B cell (primary cell): ENCODE data around the gene SARM1. TPM values are rescaled to one million over a fixed set of nuclear protein-coding genes. Genes with fewer than 3 reads are reported as not detected.
"Not testable (repeated sequence)": the region's sequence is repeated elsewhere in the genome, so short reads cannot be mapped to it uniquely, and the experiment has no call there.

Experiments
- ATAC-seq: fragments of 200-7000 bp; cut with Tn5 transposase; one replicate; pipeline ENCODE4 v1.10.0; 2021; ENCODE audit warnings: low read depth, mild to moderate bottlenecking, moderate number of reproducible peaks, moderate library complexity
- CTCF ChIA-PET: fragments of 350-600 bp; sonication (Branson Sonifier 250); formaldehyde crosslinking; loops from one replicate; lab custom pipeline; 2021; ENCODE audit warnings: antibody characterized with exemption, inconsistent platforms; lab: Charles Lee
- POLR2A ChIA-PET: fragments of 350-600 bp; sonication (Branson Sonifier 250); formaldehyde crosslinking; loops from one replicate; lab custom pipeline; 2021; ENCODE audit warnings: antibody characterized with exemption; lab: Charles Lee
- DNase-seq: peaks from one replicate; pipeline ENCODE4 v3.0.0; 2013
- H2AFZ ChIP-seq: 2 replicates; pipeline ENCODE4 v1.6.1; 2012; ENCODE audit warnings: mild to moderate bottlenecking, low read depth, low read length; ENCODE audit not compliant: insufficient read depth, poor library complexity, severe bottlenecking
- H3K27ac ChIP-seq, 2 donors: 1 replicate in 1 of 2; 2 replicates in 1 of 2; pipeline ENCODE4 v1.5.1; 2012 to 2013; ENCODE audit warnings: low read length in 2 of 2, mild to moderate bottlenecking in 2 of 2, moderate library complexity in 1 of 2
- H3K27me3 ChIP-seq, 4 experiments: fragments of 200-600 bp in 1 of 4; sonication (generic) in 1 of 4; replicated peaks in 1 of 4; 1 replicate in 2 of 4; 2 replicates in 2 of 4; pipeline versions ENCODE4 v1.6.1 to v1.7.0; 2013 to 2016; ENCODE audit warnings: low read length in 3 of 4, mild to moderate bottlenecking in 2 of 4, mixed read lengths in 1 of 4, moderate library complexity in 1 of 4; ENCODE audit not compliant: insufficient read depth in 4 of 4, control insufficient read depth in 3 of 4; ENCODE audit errors: control extremely low read depth in 1 of 4
- H3K36me3 ChIP-seq, 2 experiments: replicated peaks in 1 of 2; 1 replicate in 1 of 2; 2 replicates in 1 of 2; pipeline versions ENCODE4 v1.6.1 to v1.7.1; 2013; ENCODE audit warnings: low read length in 1 of 2; ENCODE audit not compliant: insufficient read depth in 2 of 2, control insufficient read depth in 1 of 2; ENCODE audit errors: control extremely low read depth in 1 of 2, extremely low read depth in 1 of 2
- H3K4me1 ChIP-seq, 2 donors: fragments of 200-600 bp in 1 of 2; sonication (generic) in 1 of 2; 1 replicate in 1 of 2; 2 replicates in 1 of 2; pipeline versions ENCODE4 v1.5.1 to v1.6.1; 2013 to 2017; ENCODE audit warnings: low read length in 2 of 2; ENCODE audit not compliant: control insufficient read depth in 2 of 2, insufficient read depth in 2 of 2
- H3K4me2 ChIP-seq: replicated peaks from 2 replicates; pipeline ENCODE3; 2012; ENCODE audit warnings: mild to moderate bottlenecking, low read depth, low read length; ENCODE audit not compliant: poor library complexity, severe bottlenecking
- H3K4me3 ChIP-seq, 5 experiments: fragments of 200-600 bp in 1 of 5; sonication (generic) in 1 of 5; 1 replicate in 3 of 5; 2 replicates in 2 of 5; pipeline versions ENCODE4 v1.5.1 to v1.7.0; 2011 to 2016; ENCODE audit warnings: low read length in 4 of 5, mild to moderate bottlenecking in 4 of 5, low read depth in 2 of 5, control low read depth in 1 of 5, moderate library complexity in 1 of 5; ENCODE audit not compliant: insufficient read depth in 1 of 5; ENCODE audit errors: control extremely low read depth in 1 of 5, extremely low read depth in 1 of 5
- H3K79me2 ChIP-seq: fragments of 200-600 bp; sonication (generic); one replicate; pipeline ENCODE4 v1.6.0; 2016; ENCODE audit warnings: low read length; ENCODE audit not compliant: control insufficient read depth, insufficient read depth
- H3K9ac ChIP-seq: fragments of 200-600 bp; sonication (generic); 2 replicates; pipeline ENCODE4 v1.6.1; 2017; ENCODE audit warnings: mild to moderate bottlenecking, low read length, moderate library complexity
- H3K9me3 ChIP-seq, 3 donors: one replicate each; pipeline versions ENCODE4 v1.6.1 to v1.7.1; 2013; ENCODE audit warnings: low read length in 2 of 3; ENCODE audit not compliant: control insufficient read depth in 2 of 3, insufficient read depth in 1 of 3; ENCODE audit errors: control extremely low read depth in 1 of 3
- H4K20me1 ChIP-seq: 2 replicates; pipeline ENCODE4 v1.6.0; 2012; ENCODE audit warnings: mild to moderate bottlenecking, low read length; ENCODE audit not compliant: insufficient read depth, control insufficient read depth, poor library complexity, severe bottlenecking
- H3K27ac Mint-ChIP-seq: one replicate; pipeline ENCODE4 v1.8.0; 2021; ENCODE audit warnings: mixed read lengths
- H3K27me3 Mint-ChIP-seq: one replicate; pipeline ENCODE4 v1.8.0; 2021; ENCODE audit warnings: mixed read lengths
- H3K4me1 Mint-ChIP-seq: one replicate; pipeline ENCODE4 v1.8.0; 2021; ENCODE audit warnings: mixed read lengths
- H3K4me3 Mint-ChIP-seq: one replicate; pipeline ENCODE4 v1.8.0; 2021; ENCODE audit warnings: mixed read lengths
- H3K9me3 Mint-ChIP-seq: one replicate; pipeline ENCODE4 v1.8.0; 2022; ENCODE audit warnings: mixed read lengths; ENCODE audit not compliant: insufficient read depth
- EZH2 ChIP-seq: IDR thresholded peaks from 2 replicates; pipeline ENCODE4 v1.6.1; 2012; ENCODE audit warnings: borderline replicate concordance, low read depth, mild to moderate bottlenecking, moderate library complexity, low read length; ENCODE audit not compliant: insufficient read depth, poor library complexity, severe bottlenecking
- WGBS: methylation state at CpG from one replicate; pipeline ENCODE4 v1.1.5; 2013; ENCODE audit warnings: missing lambda C conversion rate; ENCODE audit not compliant: insufficient coverage; 5-methylcytosine and 5-hydroxymethylcytosine counted together
- intact Hi-C: fragments of 100-400 bp; cut with micrococcal nuclease; formaldehyde crosslinking; loops from one replicate; pipeline ENCODE4 v1.10.0; 2022
- polyA plus RNA-seq: library from polyadenylated mRNA; depleted of rRNA; stranded (reverse); fragments of >200 nt; gene quantifications from 2 replicates; pipeline ENCODE4 v1.2.3, GENCODE V29; 2012
- total RNA-seq, 2 donors: library from RNA; stranded (reverse); fragments of 120-200 nt in 1 of 2; gene quantifications; 1 replicate in 1 of 2; 2 replicates in 1 of 2; pipeline versions ENCODE4 v1.2.3 to v1.2.4, GENCODE V29; 2013 to 2022
- TF ChIP-seq, protein P1 (sequence below): fragments of 200-600 bp; IDR thresholded peaks from one replicate; pipeline ENCODE4 v1.8.0; 2022; ENCODE audit warnings: antibody characterized with exemption, mild to moderate bottlenecking

Gene SARM1
- total and polyA plus RNA-seq, 2 donors (not counting 1 experiment from before 2014, with no cell fraction given): 22.5 to 32.8 TPM

DNA sequence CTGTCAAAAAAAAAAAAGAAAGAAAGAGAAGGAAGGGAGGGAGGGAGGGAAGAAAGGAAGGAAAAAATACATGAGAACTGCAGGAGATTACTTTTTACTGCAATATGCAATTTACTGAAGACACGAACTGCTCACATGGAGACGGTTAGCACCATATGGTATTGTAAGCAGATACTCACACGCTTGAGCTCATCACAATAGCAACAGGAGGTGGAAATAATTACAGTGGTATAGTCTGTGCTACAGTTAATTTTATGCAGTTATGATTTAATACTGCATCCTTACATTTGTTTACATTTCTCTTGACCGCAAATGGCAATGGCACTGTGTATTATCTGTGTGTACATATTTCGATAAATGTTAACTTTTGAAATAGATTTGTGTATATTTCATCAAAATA is 55.9 kb downstream of the SARM1 start:
- no peak overlapping the region for H3K9ac ChIP-seq
- intact Hi-C loops: no loop called here
- H3K79me2 ChIP-seq: no peaks in the 10 kb centered on the region
- H3K4me1 Mint-ChIP-seq: no peaks in the 10 kb centered on the region
- TF ChIP-seq, protein P1, sequence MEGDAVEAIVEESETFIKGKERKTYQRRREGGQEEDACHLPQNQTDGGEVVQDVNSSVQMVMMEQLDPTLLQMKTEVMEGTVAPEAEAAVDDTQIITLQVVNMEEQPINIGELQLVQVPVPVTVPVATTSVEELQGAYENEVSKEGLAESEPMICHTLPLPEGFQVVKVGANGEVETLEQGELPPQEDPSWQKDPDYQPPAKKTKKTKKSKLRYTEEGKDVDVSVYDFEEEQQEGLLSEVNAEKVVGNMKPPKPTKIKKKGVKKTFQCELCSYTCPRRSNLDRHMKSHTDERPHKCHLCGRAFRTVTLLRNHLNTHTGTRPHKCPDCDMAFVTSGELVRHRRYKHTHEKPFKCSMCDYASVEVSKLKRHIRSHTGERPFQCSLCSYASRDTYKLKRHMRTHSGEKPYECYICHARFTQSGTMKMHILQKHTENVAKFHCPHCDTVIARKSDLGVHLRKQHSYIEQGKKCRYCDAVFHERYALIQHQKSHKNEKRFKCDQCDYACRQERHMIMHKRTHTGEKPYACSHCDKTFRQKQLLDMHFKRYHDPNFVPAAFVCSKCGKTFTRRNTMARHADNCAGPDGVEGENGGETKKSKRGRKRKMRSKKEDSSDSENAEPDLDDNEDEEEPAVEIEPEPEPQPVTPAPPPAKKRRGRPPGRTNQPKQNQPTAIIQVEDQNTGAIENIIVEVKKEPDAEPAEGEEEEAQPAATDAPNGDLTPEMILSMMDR: no peak
- TF ChIP-seq EZH2: no peak
- no peaks in the 10 kb centered on the region for H3K9me3 ChIP-seq
- peaks cover 31% of the 10 kb centered on the region for H3K27me3 Mint-ChIP-seq
- H3K4me1 ChIP-seq: no peaks in the 10 kb centered on the region
- H3K9me3 Mint-ChIP-seq: no peaks in the 10 kb centered on the region
- ChIA-PET CTCF (interaction anchor here (1.2 kb wide), 1 partner anchor 11 kb away, joined by 4 read pairs; no protein-coding TSS in a partner anchor), POLR2A (interaction anchor here (0.6 kb wide), 1 partner anchor 269 kb away, joined by 3 read pairs; no protein-coding TSS in a partner anchor)
- no peak overlapping the region for H3K27ac ChIP-seq
- H4K20me1 ChIP-seq: no peaks in the 10 kb centered on the region
- H3K36me3 ChIP-seq: no peaks in the 10 kb centered on the region
- no peak overlapping the region for H3K4me2 ChIP-seq
- no CpG with 5 or more reads among the region's 5 CpGs for WGBS
- H3K27ac Mint-ChIP-seq: no peak overlapping the region
- H2AFZ ChIP-seq: no peak overlapping the region
- no peak overlapping the region for H3K4me3 Mint-ChIP-seq
- no peak overlapping the region for H3K4me3 ChIP-seq
- DNase-seq: no peak
- no peak for ATAC-seq
- peaks cover 0 to 4% (median 1%) of the 10 kb centered on the region in 4 experiments for H3K27me3 ChIP-seq

DNA sequence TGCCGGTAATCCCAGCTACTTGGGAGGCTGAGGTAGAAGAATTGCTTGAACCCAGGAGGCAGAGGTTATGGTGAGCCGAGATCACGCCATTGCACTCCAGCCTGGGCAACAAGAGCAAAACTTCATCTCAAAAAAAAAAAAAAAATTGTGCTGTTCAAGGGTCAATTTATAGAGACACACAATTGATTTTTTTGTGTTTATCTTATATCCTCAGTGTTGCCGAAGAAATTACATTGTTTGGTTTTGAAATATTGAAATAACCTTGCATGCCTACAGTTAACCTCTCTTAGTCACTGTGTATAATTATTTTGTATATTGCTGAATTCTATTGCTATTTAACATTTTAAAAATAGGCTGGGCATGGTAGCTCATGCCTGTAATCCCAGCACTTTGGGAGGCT is 56.5 kb downstream of the SARM1 start:
- no CpG with 5 or more reads among the region's 4 CpGs for WGBS
- H2AFZ ChIP-seq, H3K27ac ChIP-seq, ATAC-seq, H3K4me1 Mint-ChIP-seq, H3K9ac ChIP-seq, H3K27me3 ChIP-seq, DNase-seq, H3K4me3 ChIP-seq, intact Hi-C loops, H3K27ac Mint-ChIP-seq, H3K4me1 ChIP-seq, POLR2A ChIA-PET, H3K4me3 Mint-ChIP-seq, H3K9me3 ChIP-seq, H4K20me1 ChIP-seq, H3K9me3 Mint-ChIP-seq, H3K4me2 ChIP-seq, H3K79me2 ChIP-seq, H3K36me3 ChIP-seq: not testable (repeated sequence)
- peaks cover 35% of the 10 kb centered on the region for H3K27me3 Mint-ChIP-seq
- CTCF ChIA-PET: interaction anchor here (1.2 kb wide), 1 partner anchor 11 kb away, joined by 4 read pairs; no protein-coding TSS in a partner anchor
